ENCODE measurements around the gene PVALEF. TPM values are rescaled to one million over a fixed set of nuclear protein-coding genes. Genes with fewer than 3 reads are reported as not detected.

The PVALEF gene
- polyA plus RNA-seq, 4 donors: 0.31 TPM; not detected in 3

DNA sequence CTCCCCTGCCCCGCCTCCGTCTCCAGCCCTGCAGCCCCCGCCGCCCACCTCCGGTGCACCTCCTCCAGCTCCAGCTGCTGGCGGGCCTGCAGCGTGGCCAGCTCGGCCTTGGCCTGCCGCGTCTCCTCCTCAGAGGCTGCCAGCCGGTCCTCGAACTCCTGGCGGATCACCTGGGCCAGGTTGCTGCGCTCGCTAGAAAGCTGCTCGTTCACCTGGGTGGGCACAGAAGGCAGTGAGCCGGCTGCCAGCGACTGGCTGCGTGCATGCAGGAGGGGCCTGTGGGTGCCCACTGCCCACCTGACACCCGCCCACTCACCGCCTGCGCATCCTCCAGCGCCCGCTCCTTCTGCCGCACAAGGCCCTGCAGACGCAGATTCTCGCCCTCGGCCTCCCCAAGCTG lies 25.3 kb downstream of the PVALEF start:
- H3K4me3 ChIP-seq (ENCODE audit: low read depth in 1 of 3, low read length in 3 of 3): no peak overlapping the region
- no peak overlapping the region for H3K27ac ChIP-seq (ENCODE audit: low read depth in 1 of 3, low read length in 2 of 3)
- no peaks in the 10 kb centered on the region for H3K27me3 ChIP-seq (ENCODE audit: control insufficient read depth in 3 of 3, insufficient read depth in 3 of 3, low read length in 3 of 3)
- WGBS, 3 donors: 94 to 97% (median 96%) methylated on average over 23 to 28 of the region's 28 CpGs
- H3K4me1 ChIP-seq (ENCODE audit: control insufficient read depth in 3 of 3, insufficient read depth in 2 of 3, low read depth in 1 of 3, low read length in 2 of 3): no peaks in the 10 kb centered on the region
- FAIRE-seq (no peak), DNase-seq (no peak)
- H3K9me3 ChIP-seq (ENCODE audit: control insufficient read depth in 2 of 2, insufficient read depth in 1 of 2, low read depth in 1 of 2, low read length in 1 of 2): no peaks in the 10 kb centered on the region
- peaks cover 0 to 55% (median 0%) of the 10 kb centered on the region in 3 donors for H3K36me3 ChIP-seq (ENCODE audit: control insufficient read depth in 3 of 3, insufficient read depth in 2 of 3, low read depth in 1 of 3, low read length in 3 of 3)

DNA sequence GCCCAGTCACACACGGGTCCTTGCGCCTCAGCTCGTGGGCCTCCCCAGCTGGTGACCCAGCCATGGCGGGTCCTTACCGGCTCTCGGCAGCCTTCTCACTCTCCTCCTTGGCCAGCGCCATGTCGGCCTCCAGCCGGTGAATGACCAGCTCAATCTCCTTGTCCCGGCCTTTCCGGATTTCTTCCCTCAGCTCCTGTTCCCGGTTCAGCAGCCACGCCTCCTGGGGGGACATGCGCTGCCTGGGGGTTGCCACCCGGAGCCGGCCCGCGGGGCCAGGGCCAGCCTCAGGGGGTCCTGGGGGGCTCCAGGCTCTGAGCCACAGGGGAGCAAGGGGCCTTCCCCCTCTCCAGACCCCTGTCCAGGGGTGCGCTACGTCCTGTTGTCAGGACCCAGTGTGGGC lies 25.8 kb downstream of the PVALEF start:
- H3K27me3 ChIP-seq (ENCODE audit: control insufficient read depth in 3 of 3, insufficient read depth in 3 of 3, low read length in 3 of 3): no peaks in the 10 kb centered on the region
- 90 to 94% (median 91%) methylated on average over 20 of the region's 20 CpGs for WGBS, 3 donors
- no peak for FAIRE-seq

DNA sequence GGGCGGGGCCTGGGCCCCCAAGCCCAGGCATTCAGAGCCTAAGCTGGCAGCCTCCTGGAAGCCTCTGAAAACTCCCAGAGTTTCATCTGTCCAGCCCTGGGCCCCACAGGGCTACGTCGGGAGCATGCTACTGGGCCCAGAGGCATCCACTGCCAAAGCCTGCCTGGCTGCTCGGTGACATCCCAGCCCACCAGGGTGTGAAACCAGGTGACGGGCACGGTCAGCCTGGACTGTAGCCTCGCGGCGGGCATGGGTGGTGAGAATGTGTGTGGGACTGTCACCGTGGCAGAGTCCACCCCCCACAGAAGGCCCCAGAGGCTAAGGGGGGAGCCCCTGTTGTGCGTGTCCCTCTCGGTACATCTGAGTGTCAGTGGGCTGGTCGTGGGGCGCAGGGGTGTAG lies 26.3 kb downstream of the PVALEF start:
- DNase-seq: no peak
- 90 to 92% (median 90%) methylated on average over 14 of the region's 14 CpGs for WGBS, 3 donors
- H3K27ac ChIP-seq (ENCODE audit: low read depth in 1 of 3, low read length in 2 of 3): no peak overlapping the region

More for the DNA sequence above, 25.8 kb downstream of the PVALEF start:
- Histone ChIP-seq H3K27ac (ENCODE audit: low read depth in 1 of 3, low read length in 2 of 3) (no peak overlapping the region), H3K9me3 (ENCODE audit: control insufficient read depth in 2 of 2, insufficient read depth in 1 of 2, low read depth in 1 of 2, low read length in 1 of 2) (no peaks in the 10 kb centered on the region), H3K4me1 (ENCODE audit: control insufficient read depth in 3 of 3, insufficient read depth in 2 of 3, low read depth in 1 of 3, low read length in 2 of 3) (no peaks in the 10 kb centered on the region), H3K36me3 (ENCODE audit: control insufficient read depth in 3 of 3, insufficient read depth in 2 of 3, low read depth in 1 of 3, low read length in 3 of 3) (peaks cover 0 to 61% (median 0%) of the 10 kb centered on the region in 3 donors), H3K4me3 (ENCODE audit: low read depth in 1 of 3, low read length in 3 of 3) (no peak overlapping the region)
- no peak for DNase-seq

DNA sequence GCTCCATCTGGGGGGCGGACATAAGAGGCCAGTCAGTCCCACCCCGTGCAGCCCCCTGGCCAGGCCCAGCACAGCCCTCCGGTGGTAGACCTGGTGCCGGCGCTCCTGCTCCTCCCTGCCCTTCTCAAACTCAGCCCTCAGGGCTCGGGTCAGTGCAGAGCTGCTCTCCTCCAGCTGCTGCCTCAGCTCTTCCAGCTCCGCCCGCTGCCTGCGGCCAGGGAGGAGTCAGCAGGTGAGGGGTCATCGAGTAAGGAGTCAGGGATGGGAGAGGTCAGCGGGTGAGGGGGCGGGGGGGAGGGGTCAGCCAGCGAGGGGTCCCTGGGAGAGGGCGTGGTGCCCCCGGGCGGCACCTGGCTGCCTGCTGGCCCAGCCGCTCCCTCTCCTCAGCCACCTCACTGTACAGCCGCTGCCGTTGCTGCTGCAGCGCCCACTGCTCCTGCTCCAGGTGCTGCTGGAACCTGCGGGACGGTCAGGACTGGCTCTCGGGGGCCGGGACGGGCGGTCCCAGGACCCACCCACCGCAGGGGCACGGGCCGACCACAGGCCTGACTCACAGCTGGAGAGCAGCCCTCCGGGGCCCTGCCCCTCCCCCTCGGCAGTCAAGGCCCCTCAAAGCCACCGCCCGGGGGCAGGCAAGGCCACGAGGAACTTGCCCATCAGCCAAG lies 27.2 kb downstream of the PVALEF start:
- no peak for DNase-seq
- 79 to 86% (median 82%) methylated on average over 27 to 34 of the region's 34 CpGs for WGBS, 3 donors
- no peak overlapping the region for H3K4me3 ChIP-seq (ENCODE audit: low read depth in 1 of 3, low read length in 3 of 3)
- H3K36me3 ChIP-seq (ENCODE audit: control insufficient read depth in 3 of 3, insufficient read depth in 2 of 3, low read depth in 1 of 3, low read length in 3 of 3): peaks cover 0 to 74% (median 4%) of the 10 kb centered on the region in 3 donors
- no peaks in the 10 kb centered on the region for H3K27me3 ChIP-seq (ENCODE audit: control insufficient read depth in 3 of 3, insufficient read depth in 3 of 3, low read length in 3 of 3)
- no peak overlapping the region for H3K27ac ChIP-seq (ENCODE audit: low read depth in 1 of 3, low read length in 2 of 3)
- no peaks in the 10 kb centered on the region for H3K4me1 ChIP-seq (ENCODE audit: control insufficient read depth in 3 of 3, insufficient read depth in 2 of 3, low read depth in 1 of 3, low read length in 2 of 3)
- no peaks in the 10 kb centered on the region for H3K9me3 ChIP-seq (ENCODE audit: control insufficient read depth in 2 of 2, insufficient read depth in 1 of 2, low read depth in 1 of 2, low read length in 1 of 2)
- FAIRE-seq: no peak

More for the DNA sequence above, 26.3 kb downstream of the PVALEF start:
- no peak for FAIRE-seq
- H3K4me3 ChIP-seq (ENCODE audit: low read depth in 1 of 3, low read length in 3 of 3): no peak overlapping the region
- H3K4me1 ChIP-seq (ENCODE audit: control insufficient read depth in 3 of 3, insufficient read depth in 2 of 3, low read depth in 1 of 3, low read length in 2 of 3): no peaks in the 10 kb centered on the region
- H3K27me3 ChIP-seq (ENCODE audit: control insufficient read depth in 3 of 3, insufficient read depth in 3 of 3, low read length in 3 of 3): no peaks in the 10 kb centered on the region
- peaks cover 0 to 66% (median 2%) of the 10 kb centered on the region in 3 donors for H3K36me3 ChIP-seq (ENCODE audit: control insufficient read depth in 3 of 3, insufficient read depth in 2 of 3, low read depth in 1 of 3, low read length in 3 of 3)
- H3K9me3 ChIP-seq (ENCODE audit: control insufficient read depth in 2 of 2, insufficient read depth in 1 of 2, low read depth in 1 of 2, low read length in 1 of 2): no peaks in the 10 kb centered on the region

DNA sequence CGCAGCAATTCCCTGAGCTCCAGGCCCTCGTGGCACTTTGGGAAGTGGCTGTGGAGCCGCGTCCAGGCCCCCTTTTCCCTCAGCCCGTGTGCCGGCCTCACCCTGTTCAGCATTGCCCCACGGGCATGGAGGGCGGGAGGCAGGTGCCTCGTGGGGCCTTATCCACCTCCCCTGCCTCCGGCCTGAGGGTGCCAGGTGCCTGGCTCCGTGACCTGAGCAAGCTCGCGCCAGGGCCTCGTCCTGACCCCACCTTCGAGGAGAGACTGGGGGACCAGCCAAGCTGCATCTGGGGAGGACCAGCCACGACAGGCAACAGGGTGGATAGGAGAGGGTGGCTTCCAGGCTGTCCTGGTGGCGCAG lies 27.7 kb downstream of the PVALEF start:
- Histone ChIP-seq H3K9me3 (ENCODE audit: control insufficient read depth in 2 of 2, insufficient read depth in 1 of 2, low read depth in 1 of 2, low read length in 1 of 2) (no peaks in the 10 kb centered on the region), H3K27ac (ENCODE audit: low read depth in 1 of 3, low read length in 2 of 3) (no peak overlapping the region), H3K36me3 (ENCODE audit: control insufficient read depth in 3 of 3, insufficient read depth in 2 of 3, low read depth in 1 of 3, low read length in 3 of 3) (peaks cover 0 to 79% (median 7%) of the 10 kb centered on the region in 3 donors), H3K4me1 (ENCODE audit: control insufficient read depth in 3 of 3, insufficient read depth in 2 of 3, low read depth in 1 of 3, low read length in 2 of 3) (no peaks in the 10 kb centered on the region), H3K27me3 (ENCODE audit: control insufficient read depth in 3 of 3, insufficient read depth in 3 of 3, low read length in 3 of 3) (no peaks in the 10 kb centered on the region), H3K4me3 (ENCODE audit: low read depth in 1 of 3, low read length in 3 of 3) (no peak overlapping the region)
- 91 to 93% (median 92%) methylated on average over 15 to 17 of the region's 17 CpGs for WGBS, 3 donors
- DNase-seq (no peak), FAIRE-seq (no peak)

DNA sequence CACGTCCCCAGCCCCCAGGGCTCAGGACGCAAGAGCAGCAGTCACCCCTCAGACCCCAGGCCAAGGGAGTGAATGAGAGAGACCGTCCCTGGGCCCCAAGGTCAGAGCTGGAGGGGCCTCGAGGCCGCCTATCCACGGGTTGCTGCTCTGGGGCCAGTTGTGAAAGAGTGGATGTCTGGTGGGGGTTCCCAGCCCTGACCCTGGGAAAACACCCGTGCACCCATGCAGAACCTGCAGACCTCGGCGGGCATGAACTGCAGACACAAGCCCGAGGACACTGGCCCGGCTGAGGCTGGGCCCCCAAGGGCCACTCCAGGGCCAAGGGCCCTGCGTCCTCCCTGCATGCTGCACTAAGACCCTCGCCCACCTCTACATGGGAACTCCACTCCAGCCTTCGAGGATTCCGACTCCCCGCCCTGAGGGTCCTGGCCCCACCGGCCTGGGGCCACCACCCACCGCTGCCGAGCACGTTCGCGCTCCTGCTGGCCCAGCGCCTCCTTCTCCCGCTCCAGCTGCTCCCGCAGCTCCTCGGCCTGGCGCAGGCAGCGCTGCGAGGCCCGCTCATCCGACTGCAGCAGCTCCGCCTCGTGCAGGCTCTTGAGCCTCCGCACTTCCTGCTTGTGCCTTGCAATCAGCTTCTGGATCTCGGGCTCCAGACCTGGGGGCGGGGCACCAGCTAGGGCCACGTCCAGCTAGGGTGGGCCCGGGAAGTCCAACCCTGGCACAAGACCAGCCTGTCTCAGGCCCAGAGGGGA lies 28.3 kb downstream of the PVALEF start:
- H3K4me3 ChIP-seq (ENCODE audit: low read depth in 1 of 3, low read length in 3 of 3): no peak overlapping the region
- no peaks in the 10 kb centered on the region for H3K9me3 ChIP-seq (ENCODE audit: control insufficient read depth in 2 of 2, insufficient read depth in 1 of 2, low read depth in 1 of 2, low read length in 1 of 2)
- WGBS, 3 donors: 84 to 91% (median 90%) methylated on average over 36 to 38 of the region's 38 CpGs
- H3K27ac ChIP-seq (ENCODE audit: low read depth in 1 of 3, low read length in 2 of 3): no peak overlapping the region
- H3K36me3 ChIP-seq (ENCODE audit: control insufficient read depth in 3 of 3, insufficient read depth in 2 of 3, low read depth in 1 of 3, low read length in 3 of 3): peaks cover 0 to 82% (median 7%) of the 10 kb centered on the region in 3 donors
- no peaks in the 10 kb centered on the region for H3K4me1 ChIP-seq (ENCODE audit: control insufficient read depth in 3 of 3, insufficient read depth in 2 of 3, low read depth in 1 of 3, low read length in 2 of 3)
- no peaks in the 10 kb centered on the region for H3K27me3 ChIP-seq (ENCODE audit: control insufficient read depth in 3 of 3, insufficient read depth in 3 of 3, low read length in 3 of 3)
- FAIRE-seq (no peak), DNase-seq (no peak)

DNA sequence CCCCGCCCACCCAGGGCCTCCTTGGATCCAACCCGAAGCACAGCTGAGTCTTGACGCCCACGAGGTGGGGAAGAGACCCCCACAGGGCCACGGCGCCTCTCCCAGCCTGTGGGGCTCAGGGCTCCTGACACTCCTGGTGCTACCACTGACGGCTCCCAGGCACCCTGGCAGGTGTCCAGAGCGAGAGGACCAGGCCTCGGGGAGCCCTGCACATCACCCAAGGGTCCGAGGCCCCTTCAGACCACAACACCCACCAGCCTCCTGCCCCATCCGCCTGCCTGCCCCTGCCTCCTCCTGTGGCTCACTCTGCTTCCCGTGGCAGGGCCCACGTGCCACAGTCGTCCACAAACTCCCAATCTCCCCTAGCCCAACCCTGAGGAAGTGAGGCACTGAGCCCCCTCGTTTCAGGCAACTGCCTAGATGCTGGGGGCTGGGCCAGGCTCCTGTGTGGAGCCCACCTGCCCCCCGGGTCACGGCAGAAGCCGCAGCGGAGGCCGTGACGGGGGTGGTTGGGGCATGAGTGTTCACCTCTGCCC lies 29.0 kb downstream of the PVALEF start:
- no peaks in the 10 kb centered on the region for H3K27me3 ChIP-seq (ENCODE audit: control insufficient read depth in 3 of 3, insufficient read depth in 3 of 3, low read length in 3 of 3)
- FAIRE-seq (no peak), DNase-seq (no peak)
- H3K36me3 ChIP-seq (ENCODE audit: control insufficient read depth in 3 of 3, insufficient read depth in 2 of 3, low read depth in 1 of 3, low read length in 3 of 3): peaks cover 0 to 84% (median 7%) of the 10 kb centered on the region in 3 donors
- WGBS, 3 donors: 90 to 95% (median 90%) methylated on average over 18 to 21 of the region's 21 CpGs
- no peak overlapping the region for H3K27ac ChIP-seq (ENCODE audit: low read depth in 1 of 3, low read length in 2 of 3)
- no peak overlapping the region for H3K4me3 ChIP-seq (ENCODE audit: low read depth in 1 of 3, low read length in 3 of 3)
- no peaks in the 10 kb centered on the region for H3K4me1 ChIP-seq (ENCODE audit: control insufficient read depth in 3 of 3, insufficient read depth in 2 of 3, low read depth in 1 of 3, low read length in 2 of 3)
- no peaks in the 10 kb centered on the region for H3K9me3 ChIP-seq (ENCODE audit: control insufficient read depth in 2 of 2, insufficient read depth in 1 of 2, low read depth in 1 of 2, low read length in 1 of 2)

DNA sequence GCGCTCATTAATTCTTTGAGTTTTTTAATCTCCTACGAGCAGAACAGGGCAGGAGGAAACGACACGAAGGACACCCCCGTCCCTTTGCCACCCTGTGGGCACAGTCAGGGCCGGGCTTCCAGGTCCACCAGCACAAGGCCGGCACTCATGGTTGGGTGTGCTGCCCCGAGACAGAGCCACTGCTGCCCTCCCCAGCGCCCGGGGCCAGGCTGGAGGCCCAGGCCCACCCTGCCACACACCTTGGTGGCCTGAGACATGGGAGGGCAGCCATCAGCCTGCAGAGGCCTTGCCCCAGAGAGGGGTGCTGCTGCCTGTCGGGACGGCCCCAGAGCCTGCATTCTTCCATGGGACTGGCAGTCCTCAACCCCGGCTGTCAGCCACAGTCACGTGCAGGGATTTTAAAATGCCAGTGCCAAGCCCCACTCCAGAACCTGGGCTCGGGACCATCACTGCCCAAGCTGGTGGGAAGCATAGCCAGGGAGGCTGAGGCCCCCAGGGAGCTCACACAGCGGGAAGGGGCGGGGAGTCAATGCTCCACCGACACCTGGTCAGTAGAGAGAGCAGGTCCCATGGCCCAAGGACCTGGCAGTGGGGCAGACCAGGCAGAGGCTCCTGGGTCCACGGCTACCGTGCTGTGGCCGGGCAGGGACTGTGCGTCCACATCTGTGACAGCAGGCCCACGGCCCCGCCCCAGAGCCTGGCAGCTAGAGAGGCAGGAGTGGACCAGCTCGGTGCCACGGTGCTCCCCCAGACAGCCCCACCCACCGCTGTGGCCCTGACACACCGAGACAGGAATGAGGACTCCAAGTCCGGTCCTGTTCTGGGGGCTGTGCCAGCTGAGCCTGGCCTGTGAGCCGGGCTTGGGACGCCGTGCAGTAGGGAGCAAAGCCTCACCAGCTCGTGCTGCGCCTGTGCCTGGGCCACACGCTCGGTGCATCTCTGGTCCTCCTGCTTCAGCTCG lies 29.9 kb downstream of the PVALEF start:
- Histone ChIP-seq H3K27ac (ENCODE audit: low read depth in 1 of 3, low read length in 2 of 3) (no peak overlapping the region), H3K27me3 (ENCODE audit: control insufficient read depth in 3 of 3, insufficient read depth in 3 of 3, low read length in 3 of 3) (no peaks in the 10 kb centered on the region), H3K4me3 (ENCODE audit: low read depth in 1 of 3, low read length in 3 of 3) (no peak overlapping the region), H3K9me3 (ENCODE audit: control insufficient read depth in 2 of 2, insufficient read depth in 1 of 2, low read depth in 1 of 2, low read length in 1 of 2) (no peaks in the 10 kb centered on the region), H3K36me3 (ENCODE audit: control insufficient read depth in 3 of 3, insufficient read depth in 2 of 3, low read depth in 1 of 3, low read length in 3 of 3) (peaks cover 0 to 85% (median 7%) of the 10 kb centered on the region in 3 donors), H3K4me1 (ENCODE audit: control insufficient read depth in 3 of 3, insufficient read depth in 2 of 3, low read depth in 1 of 3, low read length in 2 of 3) (no peaks in the 10 kb centered on the region)
- WGBS, 3 donors: 91 to 95% (median 93%) methylated on average over 35 to 37 of the region's 37 CpGs
- DNase-seq (no peak), FAIRE-seq (no peak)
